Stimulated activated CD4-positive, alpha-beta T cell treated with anti-CD3 and anti-CD28 coated beads, TNF-alpha, amount 100 ng/mL, for 24 hours (primary cell): ENCODE data around the gene TMEM244.
"Not testable (repeated sequence)": the region's sequence is repeated elsewhere in the genome, so short reads cannot be mapped to it uniquely, and the experiment has no call there.

Experiments
- DNase-seq, 3 experiments: peaks; one replicate each; pipeline ENCODE4 v3.0.0-alpha.2; 2020; ENCODE audit warnings: low read depth in 3 of 3

Gene TMEM244

GRCh38 chr6:129860908-129861665, at the start of gene TMEM244:
Gene TMEM244, minus strand, starts transcription at chr6:129861315. Its CDS starts 127 bp downstream, at chr6:129861188.
- no peak for DNase-seq

- DNase-seq: no peak
Measured at GRCh38 chr6:129908858-129909257, 47.7 kb upstream of the TMEM244 start.

- no peak for DNase-seq
Measured at GRCh38 chr6:129908356-129908755, 47.2 kb upstream of the TMEM244 start.

GRCh38 chr6:129906515-129907077, 45.5 kb upstream of the TMEM244 start:
- no peak for DNase-seq

- DNase-seq: no peak
Measured at GRCh38 chr6:129903082-129903481, 42.0 kb upstream of the TMEM244 start.

GRCh38 chr6:129902681-129903080, 41.6 kb upstream of the TMEM244 start:
- DNase-seq: no peak

GRCh38 chr6:129901910-129902309, 40.8 kb upstream of the TMEM244 start:
- no peak for DNase-seq

- DNase-seq: no peak
Measured at GRCh38 chr6:129895692-129896091, 34.6 kb upstream of the TMEM244 start.

GRCh38 chr6:129894921-129895320, 33.8 kb upstream of the TMEM244 start:
- DNase-seq: no peak

GRCh38 chr6:129893640-129894039, 32.5 kb upstream of the TMEM244 start:
- DNase-seq: no peak

GRCh38 chr6:129890701-129891100, 29.6 kb upstream of the TMEM244 start:
- no peak for DNase-seq

GRCh38 chr6:129890164-129890563, 29.0 kb upstream of the TMEM244 start:
- no peak for DNase-seq

GRCh38 chr6:129889580-129889979, 28.5 kb upstream of the TMEM244 start:
- peak in 1 of 3 experiments; percentile 2 for DNase-seq

- DNase-seq: no peak
Measured at GRCh38 chr6:129886401-129887155, 25.5 kb upstream of the TMEM244 start.

GRCh38 chr6:129884211-129884610, 23.1 kb upstream of the TMEM244 start:
- no peak for DNase-seq

GRCh38 chr6:129882510-129883023, 21.5 kb upstream of the TMEM244 start:
- no peak for DNase-seq

GRCh38 chr6:129877894-129878293, 16.8 kb upstream of the TMEM244 start:
- not testable (repeated sequence) for DNase-seq

- DNase-seq: no peak
Measured at GRCh38 chr6:129875610-129876520, 14.8 kb upstream of the TMEM244 start.

GRCh38 chr6:129874837-129875236, 13.7 kb upstream of the TMEM244 start:
- no peak for DNase-seq

GRCh38 chr6:129872586-129872985, 11.5 kb upstream of the TMEM244 start:
- DNase-seq: no peak

GRCh38 chr6:129871221-129871620, 10.1 kb upstream of the TMEM244 start:
- no peak for DNase-seq
